GM12872 (cell line): ENCODE measurements around the gene OLIG3.

Experiments
- TF ChIP-seq, protein P1 (sequence below): IDR thresholded peaks from 3 replicates; pipeline ENCODE4 v1.5.1; 2011; ENCODE audit warnings: low read depth, mild to moderate bottlenecking, low read length, moderate library complexity; ENCODE audit not compliant: insufficient read depth

Gene OLIG3

DNA sequence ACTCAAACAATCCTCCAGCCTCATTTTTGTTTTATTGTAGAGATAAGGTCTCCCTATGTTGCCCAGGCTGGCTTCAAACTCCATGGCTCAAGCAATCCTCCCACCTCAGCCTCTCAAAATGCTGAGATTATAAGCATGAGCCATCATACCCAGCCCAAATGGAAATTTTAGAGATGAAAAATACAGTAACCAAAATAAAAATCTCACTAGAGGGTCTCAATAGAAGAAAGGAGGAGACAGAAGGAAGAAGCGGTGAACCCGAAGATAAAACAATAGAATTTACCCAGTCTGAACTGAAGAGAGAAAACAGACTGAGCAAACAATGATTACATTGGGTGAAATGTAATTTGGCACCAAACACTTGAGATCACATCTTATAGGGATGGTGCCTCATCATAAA lies 16.7 kb upstream of the OLIG3 start:
- TF ChIP-seq, protein P1, sequence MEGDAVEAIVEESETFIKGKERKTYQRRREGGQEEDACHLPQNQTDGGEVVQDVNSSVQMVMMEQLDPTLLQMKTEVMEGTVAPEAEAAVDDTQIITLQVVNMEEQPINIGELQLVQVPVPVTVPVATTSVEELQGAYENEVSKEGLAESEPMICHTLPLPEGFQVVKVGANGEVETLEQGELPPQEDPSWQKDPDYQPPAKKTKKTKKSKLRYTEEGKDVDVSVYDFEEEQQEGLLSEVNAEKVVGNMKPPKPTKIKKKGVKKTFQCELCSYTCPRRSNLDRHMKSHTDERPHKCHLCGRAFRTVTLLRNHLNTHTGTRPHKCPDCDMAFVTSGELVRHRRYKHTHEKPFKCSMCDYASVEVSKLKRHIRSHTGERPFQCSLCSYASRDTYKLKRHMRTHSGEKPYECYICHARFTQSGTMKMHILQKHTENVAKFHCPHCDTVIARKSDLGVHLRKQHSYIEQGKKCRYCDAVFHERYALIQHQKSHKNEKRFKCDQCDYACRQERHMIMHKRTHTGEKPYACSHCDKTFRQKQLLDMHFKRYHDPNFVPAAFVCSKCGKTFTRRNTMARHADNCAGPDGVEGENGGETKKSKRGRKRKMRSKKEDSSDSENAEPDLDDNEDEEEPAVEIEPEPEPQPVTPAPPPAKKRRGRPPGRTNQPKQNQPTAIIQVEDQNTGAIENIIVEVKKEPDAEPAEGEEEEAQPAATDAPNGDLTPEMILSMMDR, result no peak

DNA sequence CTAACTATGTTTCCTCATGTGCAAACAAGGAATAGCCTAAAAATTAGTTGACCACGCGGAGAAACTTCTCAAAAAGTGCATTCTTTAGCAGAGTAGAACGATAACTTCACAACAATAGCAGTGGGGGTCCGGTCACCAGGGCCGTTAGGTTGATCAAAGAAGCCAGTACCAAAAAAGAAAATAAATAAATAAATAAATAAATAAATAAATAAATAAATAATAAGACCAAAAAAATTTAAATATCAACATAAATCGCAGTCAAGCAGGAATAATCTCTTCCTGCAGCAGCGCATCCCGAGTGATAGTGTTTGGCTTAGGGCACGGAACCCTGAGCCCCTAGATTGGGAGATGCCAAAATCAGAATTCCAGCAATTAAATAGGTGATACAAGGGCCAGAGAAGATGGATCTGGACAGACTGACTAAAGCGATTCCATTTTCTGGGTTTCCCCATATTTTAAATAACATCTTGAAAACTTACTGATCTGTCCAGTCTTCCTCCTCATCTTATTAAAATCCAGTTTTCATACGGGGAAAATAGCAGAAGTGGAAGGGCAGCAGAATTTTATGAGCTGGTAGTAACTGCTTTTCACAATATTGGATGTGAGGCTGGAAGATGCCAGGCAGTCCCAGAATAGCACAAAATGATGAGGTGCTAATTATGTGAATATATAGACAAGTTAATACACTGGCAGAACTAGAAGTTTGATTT lies 4.4 kb upstream of the OLIG3 start:
- TF ChIP-seq, protein P1, result no peak

- TF ChIP-seq, protein P1, result no peak
Observed at GRCh38 chr6:137497721-137498463, 3.7 kb upstream of the OLIG3 start.

- TF ChIP-seq, protein P1, result no peak
Observed at GRCh38 chr6:137496909-137497720, 2.9 kb upstream of the OLIG3 start.

DNA sequence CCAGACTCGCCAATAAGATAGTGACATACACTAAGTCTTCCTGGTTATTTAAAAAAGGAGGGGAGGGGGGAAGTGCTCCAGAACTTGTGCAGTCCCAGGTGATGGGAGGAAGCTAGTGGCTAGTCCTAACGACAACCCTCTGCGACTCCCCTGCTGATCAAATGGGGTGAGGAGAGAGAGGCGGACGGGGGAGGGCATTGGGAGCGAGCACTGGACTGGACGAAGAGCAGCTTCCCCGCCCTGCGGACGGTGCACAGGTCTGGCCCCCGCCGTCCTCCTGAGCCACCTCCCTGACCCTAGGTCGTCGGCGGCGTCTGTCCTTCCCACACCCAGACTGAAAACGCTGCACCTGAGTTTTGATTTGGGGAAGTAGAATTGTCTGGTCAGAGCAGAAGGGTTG lies 2.2 kb upstream of the OLIG3 start:
- TF ChIP-seq, protein P1, result no peak

DNA sequence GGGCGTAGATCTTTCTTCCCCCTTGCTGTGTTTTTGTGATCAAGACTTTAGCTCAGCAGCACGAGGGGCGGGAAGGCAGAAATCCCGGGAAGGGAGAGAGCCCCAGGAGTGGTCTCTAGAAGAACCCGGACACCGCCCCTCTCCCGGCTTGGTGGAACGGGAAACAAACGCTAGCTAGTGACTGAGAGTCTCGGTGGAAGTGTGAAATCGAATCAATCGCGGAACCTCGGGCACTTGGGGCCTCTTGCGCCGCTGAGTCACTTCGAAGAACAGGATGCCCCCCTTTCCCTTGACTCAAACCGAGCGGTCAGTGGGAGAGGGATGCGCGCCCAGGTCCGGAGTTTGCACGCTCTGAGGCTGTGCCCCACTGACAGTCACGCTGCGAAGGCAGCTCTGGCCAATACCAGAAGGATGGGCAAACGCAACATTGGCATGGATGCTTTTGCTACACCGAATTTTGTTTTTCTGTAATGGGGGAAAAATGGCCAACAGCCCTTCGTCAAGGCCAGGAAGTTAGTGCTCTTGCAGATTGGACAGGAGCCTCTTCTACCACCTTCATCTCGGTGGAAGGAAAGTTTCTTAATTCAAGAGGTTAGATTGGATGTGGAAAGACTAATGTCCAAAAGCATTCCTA lies 1.6 kb upstream of the OLIG3 start:
- TF ChIP-seq, protein P1, result no peak
